Activated naive CD8-positive, alpha-beta T cell treated with anti-CD3 and anti-CD28 coated beads, Interleukin-2, amount 50 U/mL, for 24 hours (primary cell): ENCODE results near the gene COL5A1.

Experiments
- ATAC-seq: fragments of 150-1000 bp; cut with Tn5 transposase; one replicate; pipeline ENCODE4 v1.10.0; 2021
- DNase-seq: peaks from one replicate; pipeline ENCODE4 v3.0.0; 2021
- H3K27ac Mint-ChIP-seq: one replicate; pipeline ENCODE4 v1.8.0; 2021; ENCODE audit warnings: mild to moderate bottlenecking, mixed read lengths
- H3K27me3 Mint-ChIP-seq: one replicate; pipeline ENCODE4 v1.8.0; 2021; ENCODE audit warnings: mixed read lengths
- H3K36me3 Mint-ChIP-seq: one replicate; pipeline ENCODE4 v1.8.0; 2021; ENCODE audit warnings: low read depth, mixed read lengths
- H3K4me1 Mint-ChIP-seq: one replicate; pipeline ENCODE4 v1.8.0; 2021; ENCODE audit warnings: mixed read lengths
- H3K4me3 Mint-ChIP-seq: one replicate; pipeline ENCODE4 v1.8.0; 2021; ENCODE audit warnings: mild to moderate bottlenecking, moderate library complexity, mixed read lengths
- H3K9me3 Mint-ChIP-seq: one replicate; pipeline ENCODE4 v1.8.0; 2021; ENCODE audit warnings: mixed read lengths

Gene COL5A1

DNA sequence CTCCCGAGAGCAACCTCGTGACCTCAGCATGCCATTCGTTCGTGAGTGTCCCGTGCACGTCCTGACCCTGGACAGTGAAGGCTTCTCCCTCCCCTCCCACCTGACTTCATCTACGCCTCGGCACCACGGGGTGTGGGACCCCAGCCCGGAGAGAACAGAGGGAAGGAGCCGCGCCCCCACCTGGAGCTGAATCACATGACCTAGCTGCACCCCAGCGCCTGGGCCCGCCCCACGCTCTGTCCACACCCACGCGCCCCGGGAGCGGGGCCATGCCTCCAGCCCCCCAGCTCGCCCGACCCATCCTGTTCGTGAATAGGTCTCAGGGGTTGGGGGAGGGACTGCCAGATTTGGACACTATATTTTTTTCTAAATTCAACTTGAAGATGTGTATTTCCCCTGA is 200.7 kb downstream of the COL5A1 start:
- no peaks in the 10 kb centered on the region for H3K36me3 Mint-ChIP-seq
- ATAC-seq (no peak), DNase-seq (no peak)
- H3K27me3 Mint-ChIP-seq: no peaks in the 10 kb centered on the region
- no peak overlapping the region for H3K4me3 Mint-ChIP-seq
- no peaks in the 10 kb centered on the region for H3K9me3 Mint-ChIP-seq
- no peak overlapping the region for H3K27ac Mint-ChIP-seq
- H3K4me1 Mint-ChIP-seq: no peaks in the 10 kb centered on the region

GRCh38 chr9:134843740-134844139 is 202.1 kb downstream of the COL5A1 start:
- Mint-ChIP-seq H3K36me3 (no peaks in the 10 kb centered on the region), H3K4me1 (no peaks in the 10 kb centered on the region), H3K27ac (no peak overlapping the region), H3K9me3 (no peaks in the 10 kb centered on the region), H3K4me3 (no peak overlapping the region), H3K27me3 (no peaks in the 10 kb centered on the region)
- no peak for DNase-seq
- ATAC-seq: no peak

DNA sequence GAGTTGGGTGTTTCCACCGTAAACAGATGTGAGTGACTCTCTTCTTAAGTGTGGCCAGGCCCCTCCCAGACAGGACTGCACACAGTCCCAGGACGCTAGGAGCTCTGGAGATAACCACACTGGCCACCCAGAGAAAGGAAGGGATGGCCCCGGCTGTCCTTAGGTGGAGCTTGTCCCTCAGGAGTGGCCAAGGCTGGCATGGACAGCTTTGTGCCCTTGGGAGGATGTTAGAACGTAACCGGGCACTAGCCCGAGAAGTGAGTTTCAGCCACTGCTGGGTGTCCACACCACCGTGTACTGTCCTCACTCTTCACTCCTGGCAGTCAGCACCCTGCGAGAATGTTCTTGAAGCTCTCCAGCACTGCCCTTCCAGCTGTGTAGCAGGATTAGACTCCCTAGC is 203.2 kb downstream of the COL5A1 start:
- Mint-ChIP-seq H3K9me3 (no peaks in the 10 kb centered on the region), H3K4me3 (no peak overlapping the region), H3K27ac (no peak overlapping the region), H3K27me3 (no peaks in the 10 kb centered on the region), H3K36me3 (no peaks in the 10 kb centered on the region), H3K4me1 (no peaks in the 10 kb centered on the region)
- DNase-seq (no peak), ATAC-seq (no peak)

- no peaks in the 10 kb centered on the region for H3K9me3 Mint-ChIP-seq
- no peak overlapping the region for H3K4me3 Mint-ChIP-seq
- ATAC-seq (no peak), DNase-seq (no peak)
- no peaks in the 10 kb centered on the region for H3K27me3 Mint-ChIP-seq
- H3K27ac Mint-ChIP-seq: no peak overlapping the region
- H3K4me1 Mint-ChIP-seq: no peaks in the 10 kb centered on the region
- H3K36me3 Mint-ChIP-seq: no peaks in the 10 kb centered on the region
These were observed 204.6 kb downstream of the COL5A1 start for GRCh38 chr9:134846187-134846586.

- H3K27me3 Mint-ChIP-seq: no peaks in the 10 kb centered on the region
- no peak for DNase-seq
- no peak overlapping the region for H3K27ac Mint-ChIP-seq
- H3K36me3 Mint-ChIP-seq: no peaks in the 10 kb centered on the region
- ATAC-seq: no peak
- H3K9me3 Mint-ChIP-seq: no peaks in the 10 kb centered on the region
- no peaks in the 10 kb centered on the region for H3K4me1 Mint-ChIP-seq
- H3K4me3 Mint-ChIP-seq: no peak overlapping the region
These were observed 205.1 kb downstream of the COL5A1 start for GRCh38 chr9:134846699-134847098.

DNA sequence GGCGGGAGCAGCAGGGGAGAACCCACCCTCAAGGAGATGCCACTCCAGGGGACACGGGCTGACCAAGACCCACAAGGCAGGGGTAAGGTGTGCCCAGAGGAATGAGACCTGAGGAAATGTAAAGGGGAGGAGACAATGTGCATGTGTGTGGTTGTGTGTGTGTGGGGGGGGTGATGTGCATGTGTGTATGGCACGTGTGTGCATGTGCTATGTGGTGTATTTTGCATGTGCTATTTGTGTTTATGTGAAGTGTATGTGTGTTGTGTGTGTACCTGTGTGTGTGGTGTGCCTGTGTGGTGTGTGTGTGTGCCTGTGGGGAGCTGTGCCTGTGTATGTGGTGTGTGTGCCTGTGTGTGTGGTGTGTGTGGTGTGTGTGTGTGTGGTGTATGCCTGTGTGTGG is 205.5 kb downstream of the COL5A1 start:
- Mint-ChIP-seq H3K27ac (no peak overlapping the region), H3K4me1 (no peaks in the 10 kb centered on the region), H3K27me3 (no peaks in the 10 kb centered on the region), H3K9me3 (no peaks in the 10 kb centered on the region), H3K36me3 (no peaks in the 10 kb centered on the region), H3K4me3 (no peak overlapping the region)
- no peak for DNase-seq
- no peak for ATAC-seq

DNA sequence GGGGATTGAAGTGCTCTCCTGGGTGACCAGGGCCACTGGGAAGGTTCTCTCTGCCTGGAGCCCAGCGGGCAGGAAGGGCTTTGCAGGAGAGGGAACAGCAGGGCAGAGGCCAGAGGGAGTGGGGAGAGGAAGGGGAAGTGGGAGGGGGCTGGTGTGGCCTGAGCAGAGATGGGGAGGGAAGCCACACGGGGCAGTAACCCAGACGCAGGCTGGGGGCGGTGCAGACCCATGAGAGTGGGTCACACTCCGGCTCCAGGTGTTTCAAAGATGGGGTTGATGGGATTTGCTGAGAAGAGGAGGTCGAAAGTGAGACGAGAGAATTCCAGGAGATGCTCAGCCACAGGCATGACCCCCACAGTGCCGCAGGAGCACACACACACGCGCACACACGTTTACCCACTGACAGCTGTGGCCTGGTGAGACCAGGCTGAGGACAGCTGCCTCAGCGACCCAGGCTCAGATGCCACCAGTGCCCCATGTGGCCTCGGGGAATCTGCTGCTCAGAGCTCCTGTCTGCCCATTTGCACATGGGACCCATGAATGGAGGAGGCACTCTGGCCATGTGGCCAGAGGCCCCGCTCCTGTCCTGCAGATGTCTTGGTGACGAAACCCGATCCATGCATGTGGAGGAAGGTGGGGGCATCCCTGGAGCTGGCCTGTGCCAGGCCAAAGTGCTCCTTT is 206.3 kb downstream of the COL5A1 start:
- H3K9me3 Mint-ChIP-seq: no peaks in the 10 kb centered on the region
- no peak overlapping the region for H3K4me3 Mint-ChIP-seq
- H3K27ac Mint-ChIP-seq: no peak overlapping the region
- no peaks in the 10 kb centered on the region for H3K27me3 Mint-ChIP-seq
- DNase-seq (no peak), ATAC-seq (no peak)
- H3K4me1 Mint-ChIP-seq: no peaks in the 10 kb centered on the region
- H3K36me3 Mint-ChIP-seq: no peaks in the 10 kb centered on the region

GRCh38 chr9:134848504-134848903 is 206.9 kb downstream of the COL5A1 start:
- H3K27me3 Mint-ChIP-seq: no peaks in the 10 kb centered on the region

DNA sequence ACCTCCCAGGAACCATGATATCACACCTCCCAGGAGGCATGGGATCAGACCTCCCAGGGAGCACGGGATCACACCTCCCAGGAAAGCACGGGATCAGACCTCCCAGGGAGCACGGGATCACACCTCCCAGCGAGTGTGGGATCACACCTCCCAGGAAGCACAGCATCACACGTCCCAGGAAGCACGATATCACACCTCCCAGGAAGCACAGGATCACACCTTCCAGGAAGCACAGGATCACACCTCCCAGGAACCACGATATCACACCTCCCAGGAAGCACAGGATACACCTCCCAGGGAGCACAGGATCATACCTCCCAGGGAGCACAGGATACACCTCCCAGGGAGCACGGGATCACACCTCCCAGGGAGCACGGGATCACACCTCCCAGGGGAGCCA is 209.0 kb downstream of the COL5A1 start:
- Mint-ChIP-seq H3K36me3 (no peaks in the 10 kb centered on the region), H3K27ac (no peak overlapping the region), H3K27me3 (peaks cover 4% of the 10 kb centered on the region), H3K9me3 (no peaks in the 10 kb centered on the region), H3K4me3 (no peak overlapping the region), H3K4me1 (no peaks in the 10 kb centered on the region)
- ATAC-seq (no peak), DNase-seq (no peak)

More at GRCh38 chr9:134848504-134848903, 206.9 kb downstream of the COL5A1 start:
- Mint-ChIP-seq H3K4me1 (no peaks in the 10 kb centered on the region), H3K9me3 (no peaks in the 10 kb centered on the region), H3K36me3 (no peaks in the 10 kb centered on the region), H3K27ac (no peak overlapping the region), H3K4me3 (no peak overlapping the region)
- no peak for DNase-seq
- no peak for ATAC-seq

DNA sequence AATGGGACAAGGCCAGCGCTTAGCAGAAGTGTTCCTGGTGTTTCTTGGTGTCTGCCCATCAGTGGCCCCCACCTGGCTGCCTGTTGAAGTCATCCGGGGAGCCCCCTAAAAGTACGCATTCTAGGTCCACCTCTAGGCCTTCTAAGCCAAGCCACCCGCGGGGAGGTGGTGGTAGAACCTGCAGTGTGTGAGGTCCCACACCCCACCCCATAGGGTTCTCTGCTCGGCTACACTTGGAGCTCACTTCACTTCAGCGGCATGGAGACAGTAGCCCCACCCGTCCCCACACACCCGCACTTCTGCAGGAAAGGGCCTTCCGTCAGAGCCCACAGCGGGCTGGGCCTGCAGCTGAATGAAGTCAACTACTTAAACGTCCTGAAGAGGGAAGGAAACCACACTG is 209.4 kb downstream of the COL5A1 start:
- Mint-ChIP-seq H3K4me1 (no peaks in the 10 kb centered on the region), H3K36me3 (no peaks in the 10 kb centered on the region), H3K4me3 (no peak overlapping the region), H3K27ac (no peak overlapping the region), H3K27me3 (peaks cover 8% of the 10 kb centered on the region), H3K9me3 (no peaks in the 10 kb centered on the region)
- peak; percentile 36 for ATAC-seq
- no peak for DNase-seq

DNA sequence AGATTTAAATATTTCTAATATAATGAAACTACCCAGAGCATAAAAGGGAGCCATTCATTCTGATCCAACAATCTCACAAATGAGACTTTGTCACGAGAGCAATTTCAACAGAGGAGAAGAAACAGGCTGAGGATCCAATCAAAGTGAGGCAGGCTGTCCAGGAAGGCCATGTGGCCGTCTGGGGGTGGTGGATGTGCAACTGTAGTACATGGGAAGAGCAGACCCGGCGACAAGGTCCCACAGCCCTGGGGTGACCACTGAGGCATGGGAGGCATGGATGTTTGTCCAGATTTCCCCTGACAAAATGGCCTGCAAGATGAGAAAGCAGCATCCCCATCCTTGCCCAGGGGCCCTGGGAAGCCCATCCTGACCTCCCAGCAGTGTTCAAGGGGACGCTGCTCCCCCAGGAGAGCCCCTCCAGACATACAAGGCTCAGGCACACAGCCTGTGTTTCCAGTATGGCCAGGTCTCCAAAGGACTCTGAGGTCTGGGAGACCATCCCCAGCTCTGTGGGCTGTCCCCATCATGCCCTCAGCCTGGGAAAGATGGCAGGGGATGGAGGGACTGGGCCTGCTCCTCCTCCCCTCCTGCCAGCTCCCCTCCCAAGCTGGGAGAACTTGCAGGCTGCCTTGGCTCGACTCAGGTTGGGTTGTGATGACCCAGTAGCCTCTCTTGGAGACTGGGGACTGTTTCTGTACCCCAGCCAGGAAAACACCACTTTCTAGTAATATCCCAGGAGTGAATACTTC is 211.5 kb downstream of the COL5A1 start:
- Mint-ChIP-seq H3K9me3 (peaks cover 4% of the 10 kb centered on the region), H3K27me3 (peaks cover 16% of the 10 kb centered on the region), H3K36me3 (no peaks in the 10 kb centered on the region), H3K27ac (no peak overlapping the region), H3K4me1 (peaks cover 5% of the 10 kb centered on the region), H3K4me3 (no peak overlapping the region)
- DNase-seq (no peak), ATAC-seq (no peak)

DNA sequence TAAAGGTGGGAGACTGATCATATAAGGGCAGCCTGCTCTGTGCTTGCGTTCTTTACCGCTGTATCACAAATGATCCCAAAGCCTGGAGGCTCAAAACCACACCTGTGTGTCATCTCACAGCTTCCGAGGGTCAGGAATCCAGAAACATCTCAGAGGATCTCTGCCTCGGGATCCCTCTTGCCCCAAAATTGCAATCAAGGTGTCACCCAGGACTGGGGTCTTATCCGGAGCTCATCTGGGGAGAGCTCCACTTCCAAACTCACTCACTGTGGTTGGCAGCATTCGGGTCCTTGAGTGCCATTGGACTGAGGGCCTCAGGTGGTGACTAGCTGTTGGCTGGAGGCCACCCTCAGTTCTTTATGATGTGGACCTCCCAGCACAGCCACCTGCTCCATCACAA is 212.3 kb downstream of the COL5A1 start:
- ATAC-seq (no peak), DNase-seq (no peak)
- no peak overlapping the region for H3K27ac Mint-ChIP-seq
- no peaks in the 10 kb centered on the region for H3K36me3 Mint-ChIP-seq
- H3K4me1 Mint-ChIP-seq: peaks cover 12% of the 10 kb centered on the region
- H3K9me3 Mint-ChIP-seq: peaks cover 4% of the 10 kb centered on the region
- peaks cover 16% of the 10 kb centered on the region for H3K27me3 Mint-ChIP-seq
- H3K4me3 Mint-ChIP-seq: no peak overlapping the region

- Mint-ChIP-seq H3K36me3 (no peaks in the 10 kb centered on the region), H3K27ac (no peak overlapping the region), H3K27me3 (peaks cover 16% of the 10 kb centered on the region), H3K4me3 (no peak overlapping the region), H3K4me1 (peaks cover 12% of the 10 kb centered on the region), H3K9me3 (peaks cover 4% of the 10 kb centered on the region)
- no peak for ATAC-seq
- no peak for DNase-seq
These were observed 213.0 kb downstream of the COL5A1 start for GRCh38 chr9:134854541-134854981.

GRCh38 chr9:134855231-134855899 is 213.8 kb downstream of the COL5A1 start:
- Mint-ChIP-seq H3K4me3 (no peak overlapping the region), H3K36me3 (no peaks in the 10 kb centered on the region), H3K9me3 (peaks cover 4% of the 10 kb centered on the region), H3K27ac (no peak overlapping the region), H3K4me1 (peaks cover 12% of the 10 kb centered on the region), H3K27me3 (peaks cover 16% of the 10 kb centered on the region)
- ATAC-seq (no peak), DNase-seq (no peak)

DNA sequence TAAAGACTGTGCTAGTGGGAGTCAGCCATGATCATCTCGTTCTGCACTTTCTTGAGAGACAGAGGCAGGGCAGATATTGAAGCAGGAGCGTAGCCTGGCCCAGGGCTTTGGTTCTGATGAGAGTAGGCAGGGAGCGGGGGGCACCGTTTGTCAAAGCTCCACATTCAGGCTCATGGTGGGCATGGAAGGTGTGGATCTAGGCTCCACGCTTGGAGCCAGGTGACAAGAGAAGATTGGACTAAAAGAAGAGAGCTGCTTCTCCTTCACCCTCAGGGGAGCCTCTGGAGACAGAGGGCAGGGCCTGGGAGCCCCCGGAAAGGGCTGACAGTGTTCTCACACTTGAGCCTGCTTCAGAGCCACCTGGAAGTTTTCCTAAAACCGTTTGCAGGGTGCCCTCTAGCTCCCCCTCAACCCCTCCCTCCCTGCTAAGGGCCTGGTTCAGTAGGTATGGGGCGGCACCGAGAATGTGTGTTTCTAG is 214.3 kb downstream of the COL5A1 start:
- Mint-ChIP-seq H3K4me3 (no peak overlapping the region), H3K4me1 (peaks cover 12% of the 10 kb centered on the region), H3K36me3 (no peaks in the 10 kb centered on the region), H3K27ac (no peak overlapping the region), H3K9me3 (peaks cover 4% of the 10 kb centered on the region), H3K27me3 (peaks cover 16% of the 10 kb centered on the region)
- ATAC-seq: no peak
- DNase-seq: no peak
